ENCODE measurements around the gene FREY1.

DNA sequence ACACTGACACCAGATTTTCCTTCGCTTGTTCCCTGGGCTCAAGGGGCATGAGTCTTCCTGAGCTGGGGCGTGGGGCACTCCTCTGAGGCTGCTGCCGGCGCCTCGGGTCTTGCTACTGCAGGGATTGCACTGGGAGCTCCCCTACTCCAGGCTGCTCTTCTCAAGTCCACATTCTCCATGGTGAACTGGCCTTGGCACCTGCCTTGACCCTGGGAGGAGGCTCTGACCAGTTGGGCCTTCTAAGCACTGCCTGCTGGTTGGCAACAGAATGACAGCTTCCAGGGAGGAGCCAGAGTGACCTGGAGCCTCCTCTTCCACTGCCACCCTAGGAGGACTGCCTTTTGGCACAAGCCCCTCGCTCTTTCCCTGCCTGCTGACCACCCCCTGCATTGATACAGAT lies 9.5 kb downstream of the FREY1 start:
- TF ChIP-seq, protein P1, sequence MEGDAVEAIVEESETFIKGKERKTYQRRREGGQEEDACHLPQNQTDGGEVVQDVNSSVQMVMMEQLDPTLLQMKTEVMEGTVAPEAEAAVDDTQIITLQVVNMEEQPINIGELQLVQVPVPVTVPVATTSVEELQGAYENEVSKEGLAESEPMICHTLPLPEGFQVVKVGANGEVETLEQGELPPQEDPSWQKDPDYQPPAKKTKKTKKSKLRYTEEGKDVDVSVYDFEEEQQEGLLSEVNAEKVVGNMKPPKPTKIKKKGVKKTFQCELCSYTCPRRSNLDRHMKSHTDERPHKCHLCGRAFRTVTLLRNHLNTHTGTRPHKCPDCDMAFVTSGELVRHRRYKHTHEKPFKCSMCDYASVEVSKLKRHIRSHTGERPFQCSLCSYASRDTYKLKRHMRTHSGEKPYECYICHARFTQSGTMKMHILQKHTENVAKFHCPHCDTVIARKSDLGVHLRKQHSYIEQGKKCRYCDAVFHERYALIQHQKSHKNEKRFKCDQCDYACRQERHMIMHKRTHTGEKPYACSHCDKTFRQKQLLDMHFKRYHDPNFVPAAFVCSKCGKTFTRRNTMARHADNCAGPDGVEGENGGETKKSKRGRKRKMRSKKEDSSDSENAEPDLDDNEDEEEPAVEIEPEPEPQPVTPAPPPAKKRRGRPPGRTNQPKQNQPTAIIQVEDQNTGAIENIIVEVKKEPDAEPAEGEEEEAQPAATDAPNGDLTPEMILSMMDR (IDR thresholded peaks at IDR 0.05): no peak
- TF ChIP-seq POLR2A (IDR thresholded peaks at IDR 0.05) (no peak), EP300 (IDR thresholded peaks at IDR 0.05) (no peak), POLR2AphosphoS5 (IDR thresholded peaks at IDR 0.05) (no peak)

Measured in upper lobe of left lung (tissue), 4 donors.